PC-3 (cell line): ENCODE results near the gene SLC48A1. TPM values are rescaled to one million over a fixed set of nuclear protein-coding genes. Genes with fewer than 3 reads are reported as not detected.
A peak's percentile ranks its signal among the peaks of the same experiment; 100 is the strongest.

ENCODE experiments used
- ATAC-seq: fragments of 200-7000 bp; cut with Tn5 transposase; 2 replicates; pipeline ENCODE4 v1.9.1; 2020; ENCODE audit warnings: mild to moderate bottlenecking, moderate library complexity
- BruUV-seq: library from RNA; stranded (reverse); fragments of 400-500 nt; replicated peaks from 2 replicates; lab custom pipeline; 2021; lab: Mats Ljungman, UMichigan
- CTCF ChIA-PET: fragments of 300-600 bp; sonication (Branson Sonifier 250); formaldehyde crosslinking; loops from one replicate; lab custom pipeline; 2022; ENCODE audit warnings: antibody characterized with exemption; lab: Charles Lee
- POLR2A ChIA-PET: fragments of 300-600 bp; sonication (Branson Sonifier 250); formaldehyde crosslinking; loops from one replicate; lab custom pipeline; 2022; ENCODE audit warnings: antibody characterized with exemption; ENCODE audit not compliant: unreplicated experiment; lab: Charles Lee
- DNase-seq: peaks from one replicate; pipeline ENCODE4 v3.0.0-alpha.2; 2015
- H2AFZ ChIP-seq: fragments of 300-600 bp; sonication (generic); 2 replicates; pipeline ENCODE4 v1.6.0; 2016; ENCODE audit warnings: antibody characterized with exemption, low read length
- H3F3A ChIP-seq: fragments of 300-600 bp; sonication (generic); one replicate; pipeline ENCODE4 v1.6.0; 2017; ENCODE audit warnings: antibody characterized with exemption, low read length, control low read depth, mild to moderate bottlenecking; ENCODE audit not compliant: unreplicated experiment
- H3K27ac ChIP-seq: fragments of 300-600 bp; sonication (generic); 2 replicates; pipeline ENCODE4 v1.5.1; 2016; ENCODE audit warnings: mild to moderate bottlenecking, low read length
- H3K27me3 ChIP-seq: fragments of 300-600 bp; sonication (generic); 2 replicates; pipeline ENCODE4 v1.6.1; 2016; ENCODE audit warnings: low read length, mixed read lengths
- H3K36me3 ChIP-seq: fragments of 300-600 bp; sonication (generic); 2 replicates; pipeline ENCODE4 v1.6.1; 2016; ENCODE audit warnings: low read depth, mixed run types, low read length, mixed read lengths
- H3K4me1 ChIP-seq: fragments of 300-600 bp; sonication (generic); 2 replicates; pipeline ENCODE4 v1.5.1; 2016; ENCODE audit warnings: low read length; ENCODE audit not compliant: insufficient read depth
- H3K4me2 ChIP-seq: fragments of 300-600 bp; sonication (generic); 2 replicates; pipeline ENCODE4 v1.6.0; 2016; ENCODE audit warnings: low read length
- H3K4me3 ChIP-seq: fragments of 300-600 bp; sonication (generic); 2 replicates; pipeline ENCODE4 v1.5.1; 2016; ENCODE audit warnings: mild to moderate bottlenecking, low read length, mixed read lengths
- H3K79me2 ChIP-seq: fragments of 300-600 bp; sonication (generic); 2 replicates; pipeline ENCODE4 v1.6.1; 2017; ENCODE audit warnings: low read length, mixed read lengths
- H3K9ac ChIP-seq: fragments of 300-600 bp; sonication (generic); 2 replicates; pipeline ENCODE4 v1.6.0; 2016; ENCODE audit warnings: mild to moderate bottlenecking, low read length
- H3K9me2 ChIP-seq: fragments of 300-600 bp; sonication (generic); replicated peaks from 2 replicates; pipeline ENCODE4 v1.6.1; 2016; ENCODE audit warnings: mixed run types, low read length, mixed read lengths
- H3K9me3 ChIP-seq: fragments of 300-600 bp; sonication (generic); 2 replicates; pipeline ENCODE4 v1.6.1; 2016; ENCODE audit warnings: low read length, mixed read lengths
- H4K20me1 ChIP-seq: fragments of 300-600 bp; sonication (generic); 2 replicates; pipeline ENCODE4 v1.6.1; 2016; ENCODE audit warnings: low read length, mixed read lengths
- EZH2 ChIP-seq: fragments of 300-600 bp; sonication (generic); IDR thresholded peaks from one replicate; pipeline ENCODE4 v1.6.1; 2017; ENCODE audit warnings: antibody characterized with exemption, mild to moderate bottlenecking, low read length; ENCODE audit not compliant: unreplicated experiment
- EZH2phosphoT487 ChIP-seq: fragments of 300-600 bp; sonication (generic); IDR thresholded peaks from 2 replicates; pipeline ENCODE4 v1.6.1; 2018; ENCODE audit warnings: mild to moderate bottlenecking, antibody characterized with exemption, low read length, borderline replicate concordance
- intact Hi-C: fragments of 100-400 bp; cut with micrococcal nuclease; formaldehyde crosslinking; loops from 2 replicates; pipeline ENCODE4 v1.9.0; 2023
- total RNA-seq: library from RNA; depleted of rRNA; stranded (reverse); fragments of >200 nt; gene quantifications from 2 replicates; pipeline ENCODE4 v1.2.3, GENCODE V29; 2014
- TF ChIP-seq, protein P1 (sequence below): fragments of 300-600 bp; sonication (generic); conservative IDR thresholded peaks from 2 replicates; pipeline ENCODE4 v1.5.1; 2017; ENCODE audit warnings: antibody characterized with exemption, low read depth, mild to moderate bottlenecking, low read length

SLC48A1 gene
- total RNA-seq, 1 experiment from 2014 or later: 21.4 TPM

DNA sequence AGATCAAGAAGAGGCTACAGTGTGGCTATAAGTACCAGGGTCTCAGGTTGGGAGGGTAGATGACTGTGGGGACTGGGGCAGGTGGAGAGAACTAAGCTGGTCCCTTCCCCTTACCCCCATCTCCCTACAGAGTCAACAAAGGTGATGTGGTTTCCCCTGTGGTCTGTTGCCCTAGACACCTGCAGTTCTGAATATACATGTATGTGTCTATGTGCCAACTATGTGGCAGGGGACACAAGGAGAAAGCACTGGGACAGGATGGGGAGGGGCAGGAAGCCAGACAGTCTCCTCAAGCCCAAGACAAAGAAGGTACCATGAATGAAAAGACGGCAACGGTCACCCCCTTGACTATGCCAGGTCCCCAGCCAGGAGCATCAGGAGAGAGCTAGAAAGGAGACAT lies 51.2 kb downstream of the SLC48A1 start:
- no peak overlapping the region for H2AFZ ChIP-seq
- no peak overlapping the region for H3K9ac ChIP-seq
- peak overlapping the region; percentile 5; the same call in 1 of the 2 replicates for H3K27ac ChIP-seq
- no TSS peak for BruUV-seq
- no peak overlapping the region for H3K4me3 ChIP-seq
- no peaks in the 10 kb centered on the region for H3K9me3 ChIP-seq
- peaks cover 77% of the 10 kb centered on the region for H3K4me1 ChIP-seq
- H3K27me3 ChIP-seq: no peaks in the 10 kb centered on the region
- H4K20me1 ChIP-seq: no peaks in the 10 kb centered on the region
- H3K79me2 ChIP-seq: peaks cover 11% of the 10 kb centered on the region
- H3F3A ChIP-seq: peaks cover 4% of the 10 kb centered on the region
- TF ChIP-seq EZH2: no peak
- TF ChIP-seq, protein P1, sequence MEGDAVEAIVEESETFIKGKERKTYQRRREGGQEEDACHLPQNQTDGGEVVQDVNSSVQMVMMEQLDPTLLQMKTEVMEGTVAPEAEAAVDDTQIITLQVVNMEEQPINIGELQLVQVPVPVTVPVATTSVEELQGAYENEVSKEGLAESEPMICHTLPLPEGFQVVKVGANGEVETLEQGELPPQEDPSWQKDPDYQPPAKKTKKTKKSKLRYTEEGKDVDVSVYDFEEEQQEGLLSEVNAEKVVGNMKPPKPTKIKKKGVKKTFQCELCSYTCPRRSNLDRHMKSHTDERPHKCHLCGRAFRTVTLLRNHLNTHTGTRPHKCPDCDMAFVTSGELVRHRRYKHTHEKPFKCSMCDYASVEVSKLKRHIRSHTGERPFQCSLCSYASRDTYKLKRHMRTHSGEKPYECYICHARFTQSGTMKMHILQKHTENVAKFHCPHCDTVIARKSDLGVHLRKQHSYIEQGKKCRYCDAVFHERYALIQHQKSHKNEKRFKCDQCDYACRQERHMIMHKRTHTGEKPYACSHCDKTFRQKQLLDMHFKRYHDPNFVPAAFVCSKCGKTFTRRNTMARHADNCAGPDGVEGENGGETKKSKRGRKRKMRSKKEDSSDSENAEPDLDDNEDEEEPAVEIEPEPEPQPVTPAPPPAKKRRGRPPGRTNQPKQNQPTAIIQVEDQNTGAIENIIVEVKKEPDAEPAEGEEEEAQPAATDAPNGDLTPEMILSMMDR: no peak
- TF ChIP-seq EZH2phosphoT487: no peak
- POLR2A ChIA-PET: interaction anchor here (0.6 kb wide), 1 partner anchor 65 kb away, joined by 3 read pairs; no protein-coding TSS in a partner anchor
- no peak overlapping the region for H3K4me2 ChIP-seq
- intact Hi-C loops: loop anchor here (10.0 kb wide), 1 partner anchor 121 kb away; no protein-coding TSS in a partner anchor
- DNase-seq: no peak
- CTCF ChIA-PET: no interaction called here
- no peaks in the 10 kb centered on the region for H3K36me3 ChIP-seq
- H3K9me2 ChIP-seq: no peaks in the 10 kb centered on the region
- ATAC-seq: no peak

DNA sequence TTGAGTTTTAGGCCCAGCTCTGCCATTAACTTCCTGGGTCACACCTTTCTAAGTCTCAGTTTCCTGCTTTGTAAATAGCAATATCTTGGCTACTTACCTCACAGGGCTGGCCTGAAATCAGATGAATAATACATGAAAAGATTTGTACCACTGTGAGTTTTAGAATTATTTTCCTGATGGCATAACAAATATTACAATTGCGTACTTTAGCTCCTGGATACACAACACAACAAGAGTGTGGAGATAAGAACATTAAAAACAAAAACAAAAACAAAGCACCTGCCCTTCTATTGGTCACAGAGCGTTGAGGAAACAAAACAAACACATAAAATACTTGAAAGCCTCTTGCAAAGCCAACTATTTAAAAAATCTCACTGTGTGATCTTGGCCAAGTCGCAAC lies 51.6 kb downstream of the SLC48A1 start:
- Histone ChIP-seq H3K27ac (peak overlapping the region; percentile 5; the same call in 1 of the 2 replicates), H3K27me3 (no peaks in the 10 kb centered on the region), H3K36me3 (no peaks in the 10 kb centered on the region), H3F3A (peaks cover 4% of the 10 kb centered on the region), H2AFZ (0 out of 2 replicates have a peak overlapping the region, but pooled peaks have one; percentile 52), H3K9ac (no peak overlapping the region), H3K79me2 (peaks cover 9% of the 10 kb centered on the region), H4K20me1 (no peaks in the 10 kb centered on the region), H3K4me3 (no peak overlapping the region), H3K9me3 (no peaks in the 10 kb centered on the region), H3K4me2 (peak overlapping the region; percentile 33), H3K4me1 (peaks cover 82% of the 10 kb centered on the region), H3K9me2 (no peaks in the 10 kb centered on the region)
- TSS peak; percentile 62 for BruUV-seq
- intact Hi-C loops: loop anchor here (10.0 kb wide), 1 partner anchor 120 kb away; no protein-coding TSS in a partner anchor
- ATAC-seq (no peak), DNase-seq (no peak)
- CTCF ChIA-PET: no interaction called here
- POLR2A ChIA-PET: interaction anchor here (0.6 kb wide), 1 partner anchor 65 kb away, joined by 3 read pairs; no protein-coding TSS in a partner anchor
- no peak for TF ChIP-seq EZH2phosphoT487
- no peak for TF ChIP-seq EZH2

DNA sequence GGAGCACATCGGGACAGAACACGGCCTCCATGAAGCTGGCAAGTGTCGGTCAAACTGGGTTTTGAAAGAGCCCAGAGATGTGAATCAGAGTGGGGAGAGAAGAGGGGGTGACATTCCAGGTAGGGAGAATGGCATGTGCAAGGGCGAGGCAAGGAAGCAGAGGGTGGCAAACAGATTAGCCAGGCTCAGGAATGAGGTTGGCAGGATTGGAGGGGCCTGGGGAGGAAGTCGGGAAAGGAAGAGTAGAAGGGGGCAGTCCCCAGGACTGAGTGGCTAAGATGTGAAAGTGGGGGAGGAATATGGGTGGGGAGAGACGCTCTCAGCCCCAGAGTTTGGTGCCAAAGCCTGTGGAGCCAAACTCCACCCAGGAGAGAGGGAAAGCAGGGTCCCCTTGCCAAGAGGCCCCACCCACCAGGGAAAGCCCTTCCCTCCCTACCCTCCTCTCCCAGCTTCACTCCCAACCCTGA lies 52.2 kb downstream of the SLC48A1 start:
- Histone ChIP-seq H3K9ac (no peak overlapping the region), H3F3A (peaks cover 4% of the 10 kb centered on the region), H3K9me3 (no peaks in the 10 kb centered on the region), H3K36me3 (no peaks in the 10 kb centered on the region), H4K20me1 (no peaks in the 10 kb centered on the region), H2AFZ (peak overlapping the region; percentile 52), H3K79me2 (peaks cover 6% of the 10 kb centered on the region), H3K4me3 (no peak overlapping the region), H3K9me2 (no peaks in the 10 kb centered on the region), H3K4me2 (peak overlapping the region; percentile 33), H3K27me3 (no peaks in the 10 kb centered on the region), H3K27ac (0 out of 2 replicates have a peak overlapping the region, but pooled peaks have one; percentile 5), H3K4me1 (peaks cover 82% of the 10 kb centered on the region)
- intact Hi-C loops: loop anchor here (10.0 kb wide), 1 partner anchor 120 kb away; no protein-coding TSS in a partner anchor
- peak; percentile 18; the same call in 1 of the 2 replicates for ATAC-seq
- CTCF ChIA-PET: no interaction called here
- DNase-seq: peak; percentile 64
- no TSS peak for BruUV-seq
- POLR2A ChIA-PET: no interaction called here
- TF ChIP-seq EZH2phosphoT487: no peak
- TF ChIP-seq, protein P1: no peak
- no peak for TF ChIP-seq EZH2
